Lower leg skin (tissue), 4 donors: ENCODE data around the gene ATP5PB. TPM values are rescaled to one million over a fixed set of nuclear protein-coding genes. Genes with fewer than 3 reads are reported as not detected.

ENCODE experiments used
- DNase-seq, 2 donors: peaks; one replicate each; pipeline ENCODE4 v3.0.0-alpha.2; 2019; ENCODE audit warnings: low spot score in 2 of 2
- H3K4me3 ChIP-seq: fragments of 200-600 bp; sonication (generic); 2 replicates; pipeline ENCODE4 v1.5.1; 2017; ENCODE audit warnings: mild to moderate bottlenecking, low read depth; ENCODE audit not compliant: poor library complexity, severe bottlenecking
- CTCF ChIP-seq, 3 donors: fragments of 450-650 bp; IDR thresholded peaks; one replicate each; pipeline ENCODE4 v1.5.1; 2016; ENCODE audit warnings: antibody characterized with exemption in 3 of 3, mild to moderate bottlenecking in 3 of 3, moderate library complexity in 2 of 3
- POLR2A ChIP-seq, 2 donors: fragments of 450-650 bp; IDR thresholded peaks; one replicate each; pipeline ENCODE4 v1.6.1; 2016 to 2017; ENCODE audit warnings: antibody characterized with exemption in 2 of 2, mild to moderate bottlenecking in 1 of 2, moderate library complexity in 1 of 2
- WGBS, 2 donors: methylation state at CpG; one replicate each; pipeline ENCODE4 v1.1.5; 2018; 5-methylcytosine and 5-hydroxymethylcytosine counted together
- intact Hi-C: fragments of 100-400 bp; cut with DNase I; formaldehyde crosslinking; loops from one replicate; pipeline ENCODE4 v1.15.0; 2023; ENCODE audit warnings: low total_unique reads
- total RNA-seq, 4 donors: library from RNA; depleted of rRNA; stranded (reverse); fragments of >200 nt; gene quantifications; one replicate each; pipeline ENCODE4 v1.1.0, GENCODE V29; 2016

The ATP5PB gene
- total RNA-seq, 4 donors from 2014 or later = 113 to 219 (median 153) TPM

GRCh38 chr1:111449703-111450017, 396 bp downstream of the ATP5PB start:
- peak overlapping the region; percentile 86 for H3K4me3 ChIP-seq
- TF ChIP-seq CTCF (IDR thresholded peaks at IDR 0.05) = no peak
- no peak for TF ChIP-seq POLR2A (IDR thresholded peaks at IDR 0.05)
- DNase-seq = no peak
- 1% methylated on average over 8 of the region's 8 CpGs for WGBS, 2 donors
- intact Hi-C loops = no loop called here

- no peak for DNase-seq
- intact Hi-C loops = no loop called here
- peak overlapping the region; percentile 86 for H3K4me3 ChIP-seq
- no peak for TF ChIP-seq CTCF (IDR thresholded peaks at IDR 0.05)
- no peak for TF ChIP-seq POLR2A (IDR thresholded peaks at IDR 0.05)
- WGBS, 2 donors = 45 to 51% methylated on average over 3 of the region's 3 CpGs
These were observed 921 bp downstream of the ATP5PB start for GRCh38 chr1:111450185-111450584.

GRCh38 chr1:111452581-111452980, 3.3 kb downstream of the ATP5PB start:
- H3K4me3 ChIP-seq = no peak overlapping the region
- TF ChIP-seq POLR2A (IDR thresholded peaks at IDR 0.05) (no peak), CTCF (IDR thresholded peaks at IDR 0.05) (no peak)
- no peak for DNase-seq
- intact Hi-C loops = no loop called here
- 76 to 78% methylated on average over 3 of the region's 3 CpGs for WGBS, 2 donors

GRCh38 chr1:111453706-111454105, 4.4 kb downstream of the ATP5PB start:
- intact Hi-C loops = no loop called here
- TF ChIP-seq POLR2A (IDR thresholded peaks at IDR 0.05) (no peak), CTCF (IDR thresholded peaks at IDR 0.05) (no peak)
- no peak overlapping the region for H3K4me3 ChIP-seq
- 84 to 89% methylated on average over 3 of the region's 3 CpGs for WGBS, 2 donors
- no peak for DNase-seq

GRCh38 chr1:111454859-111455641, 5.8 kb downstream of the ATP5PB start:
- DNase-seq = no peak
- intact Hi-C loops = no loop called here
- no peak overlapping the region for H3K4me3 ChIP-seq
- WGBS, 2 donors = 74 to 75% methylated on average over 5 of the region's 5 CpGs
- TF ChIP-seq POLR2A (IDR thresholded peaks at IDR 0.05) (no peak), CTCF (IDR thresholded peaks at IDR 0.05) (no peak)

DNA sequence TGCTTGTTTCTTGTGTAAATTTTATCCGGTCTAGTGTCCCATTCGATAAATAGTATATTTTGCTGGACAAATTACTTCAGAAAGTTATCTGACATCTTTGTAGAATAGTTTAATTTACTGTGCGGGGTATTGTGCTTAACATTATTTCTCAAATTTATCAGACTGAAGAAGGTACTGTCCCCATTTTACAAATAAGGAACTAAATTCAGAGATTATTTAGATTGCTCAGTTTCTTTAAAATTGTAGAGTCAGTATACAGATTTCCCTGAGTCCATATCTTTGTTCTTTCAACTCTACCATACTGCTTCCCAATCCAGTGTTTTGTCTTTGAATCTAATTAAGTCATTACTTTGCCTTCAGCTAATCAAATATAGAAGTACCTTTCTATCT, 6.4 kb downstream of the ATP5PB start:
- 92 to 94% methylated on average over 3 of the region's 3 CpGs for WGBS, 2 donors
- no peak overlapping the region for H3K4me3 ChIP-seq
- DNase-seq = no peak
- intact Hi-C loops = no loop called here
- TF ChIP-seq POLR2A (IDR thresholded peaks at IDR 0.05) (no peak), CTCF (IDR thresholded peaks at IDR 0.05) (no peak)
